ENCODE measurements around the gene ZDHHC7.

The ZDHHC7 gene

DNA sequence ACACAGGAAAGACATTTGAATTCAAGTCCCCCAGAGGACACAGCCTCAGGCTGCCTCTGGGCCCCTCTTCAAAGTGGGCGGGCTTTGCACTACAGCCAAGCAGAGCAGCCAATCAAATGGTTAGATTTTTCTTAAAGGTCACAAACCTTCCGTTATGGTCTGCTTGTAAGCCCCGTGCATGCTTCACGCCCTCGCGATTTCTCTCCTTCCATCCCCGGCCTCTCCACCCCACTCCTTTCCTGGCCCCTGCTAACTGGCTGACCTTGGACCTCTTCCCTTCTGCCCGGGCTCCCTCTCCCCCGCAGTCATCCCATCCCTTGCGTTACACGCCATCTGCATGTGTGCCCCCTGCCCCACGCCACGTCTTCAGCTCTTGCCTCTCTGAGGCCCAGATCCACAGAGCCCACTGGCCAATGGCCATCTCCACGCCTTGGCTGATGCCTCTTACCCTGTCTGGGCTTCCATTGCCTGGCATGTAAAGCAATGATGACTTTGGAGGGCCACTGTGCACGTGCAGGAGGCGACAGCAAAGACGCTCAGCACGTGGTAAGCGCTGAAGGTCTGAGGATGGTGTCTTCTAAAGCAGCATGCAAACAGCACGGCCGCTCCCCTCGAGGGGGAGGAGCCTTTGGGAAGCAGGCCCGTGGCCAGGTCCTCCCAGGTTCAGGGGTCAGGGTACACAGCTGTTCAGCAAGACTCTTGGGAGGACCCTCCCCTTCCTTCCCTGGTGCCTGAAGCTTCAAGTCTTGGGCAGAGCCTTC is 86.8 kb downstream of the ZDHHC7 start:
- Histone ChIP-seq H3K9me3 (ENCODE audit: low read length) (no peaks in the 10 kb centered on the region), H3K27me3 (ENCODE audit: insufficient read depth, low read length) (no peaks in the 10 kb centered on the region), H3K9ac (ENCODE audit: low read length) (no peak overlapping the region), H3K4me3 (ENCODE audit: low read depth, low read length, poor library complexity, severe bottlenecking) (no peak overlapping the region), H3F3A (ENCODE audit: insufficient read depth, low read length) (no peaks in the 10 kb centered on the region), H2AFZ (ENCODE audit: low read length) (no peak overlapping the region), H4K20me1 (ENCODE audit: insufficient read depth, low read length) (no peaks in the 10 kb centered on the region), H3K4me2 (ENCODE audit: low read length) (no peak overlapping the region), H3K4me1 (ENCODE audit: insufficient read depth, low read length, severe bottlenecking) (no peaks in the 10 kb centered on the region), H3K9me2 (ENCODE audit: low read depth, low read length) (no peaks in the 10 kb centered on the region), H3K36me3 (ENCODE audit: insufficient read depth, low read length) (no peaks in the 10 kb centered on the region), H3K79me2 (ENCODE audit: insufficient read depth, low read length) (no peaks in the 10 kb centered on the region), H3K27ac (ENCODE audit: low read depth, low read length, poor library complexity, severe bottlenecking) (no peak overlapping the region)
- TF ChIP-seq, protein P1, sequence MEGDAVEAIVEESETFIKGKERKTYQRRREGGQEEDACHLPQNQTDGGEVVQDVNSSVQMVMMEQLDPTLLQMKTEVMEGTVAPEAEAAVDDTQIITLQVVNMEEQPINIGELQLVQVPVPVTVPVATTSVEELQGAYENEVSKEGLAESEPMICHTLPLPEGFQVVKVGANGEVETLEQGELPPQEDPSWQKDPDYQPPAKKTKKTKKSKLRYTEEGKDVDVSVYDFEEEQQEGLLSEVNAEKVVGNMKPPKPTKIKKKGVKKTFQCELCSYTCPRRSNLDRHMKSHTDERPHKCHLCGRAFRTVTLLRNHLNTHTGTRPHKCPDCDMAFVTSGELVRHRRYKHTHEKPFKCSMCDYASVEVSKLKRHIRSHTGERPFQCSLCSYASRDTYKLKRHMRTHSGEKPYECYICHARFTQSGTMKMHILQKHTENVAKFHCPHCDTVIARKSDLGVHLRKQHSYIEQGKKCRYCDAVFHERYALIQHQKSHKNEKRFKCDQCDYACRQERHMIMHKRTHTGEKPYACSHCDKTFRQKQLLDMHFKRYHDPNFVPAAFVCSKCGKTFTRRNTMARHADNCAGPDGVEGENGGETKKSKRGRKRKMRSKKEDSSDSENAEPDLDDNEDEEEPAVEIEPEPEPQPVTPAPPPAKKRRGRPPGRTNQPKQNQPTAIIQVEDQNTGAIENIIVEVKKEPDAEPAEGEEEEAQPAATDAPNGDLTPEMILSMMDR (IDR thresholded peaks at IDR 0.05; ENCODE audit: low read length), result no peak
- no peak for TF ChIP-seq EZH2 (IDR thresholded peaks at IDR 0.05; ENCODE audit: borderline replicate concordance, low read length)

Measured in OCI-LY1 (cell line).